HG02763 (cell line): Measurements from ENCODE around the gene HMOX1.
A peak's percentile ranks its signal among the peaks of the same experiment; 100 is the strongest.
"Not testable (repeated sequence)": the region's sequence is repeated elsewhere in the genome, so short reads cannot be mapped to it uniquely, and the experiment has no call there.

Source experiments
- ATAC-seq: cut with Tn5 transposase; IDR thresholded peaks from one replicate; pipeline ENCODE4 v1.9.1; 2021; ENCODE audit warnings: mild to moderate bottlenecking, moderate library complexity; ENCODE audit not compliant: unreplicated experiment

Gene HMOX1

DNA sequence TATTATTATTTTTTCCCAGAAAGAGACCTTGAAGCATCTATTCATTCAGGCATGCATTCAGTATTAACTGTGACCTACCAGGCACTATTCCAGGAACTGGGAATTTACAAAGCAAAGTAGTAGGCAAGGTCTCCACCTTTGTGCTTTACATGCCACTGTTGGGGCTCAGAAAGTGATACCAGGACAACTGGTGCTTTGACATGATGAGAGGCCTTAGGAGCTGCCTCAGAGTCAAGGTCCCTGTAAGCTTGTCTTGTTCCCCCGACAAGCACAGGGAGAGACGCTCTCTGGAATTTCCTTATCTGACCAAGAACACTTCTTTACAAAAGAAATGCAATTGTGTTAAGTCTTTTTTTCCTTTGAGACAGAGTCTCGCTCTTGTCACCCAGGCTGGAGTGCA, 2.3 kb upstream of the HMOX1 start:
- no peak for ATAC-seq

DNA sequence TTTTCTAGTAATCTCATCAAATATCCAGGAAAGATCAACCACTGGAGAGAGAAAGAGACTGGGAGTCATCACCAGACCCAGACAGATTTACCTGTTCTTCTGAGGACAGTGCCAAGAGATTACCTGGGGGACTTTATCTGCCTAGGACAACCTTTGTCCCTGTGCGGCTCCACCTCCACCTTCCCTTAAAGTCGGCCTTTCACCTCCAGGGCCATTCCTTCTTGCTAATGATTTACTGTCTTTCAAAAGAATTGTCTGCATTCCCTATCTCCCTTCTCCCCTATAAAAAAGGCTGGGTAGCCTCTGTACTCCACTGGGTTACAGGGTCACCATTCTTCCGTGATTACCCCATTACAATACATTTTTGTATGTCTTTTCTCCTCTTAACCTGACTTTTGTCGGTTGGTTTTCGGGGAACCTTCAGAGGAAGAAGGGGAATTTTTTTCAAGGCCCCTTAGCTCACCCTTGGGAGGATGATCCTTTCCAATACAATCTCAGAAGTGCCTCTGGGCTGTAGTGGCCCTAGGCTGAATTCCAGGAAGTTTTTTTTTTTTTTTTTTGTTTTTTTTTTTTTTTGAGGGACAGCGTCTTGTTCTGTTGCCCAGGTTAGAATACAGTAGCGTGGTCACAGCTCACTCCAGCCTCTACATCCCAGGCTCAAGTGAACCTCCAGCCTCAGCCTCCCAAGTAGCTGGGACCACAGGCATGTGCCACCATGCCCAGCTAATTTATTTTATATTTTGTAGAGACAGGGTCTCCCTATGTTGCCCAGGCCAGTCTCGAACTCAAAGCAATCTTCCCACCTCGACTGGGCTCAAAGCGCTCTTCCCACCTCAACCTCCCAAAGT, 1.5 kb upstream of the HMOX1 start:
- no peak for ATAC-seq

DNA sequence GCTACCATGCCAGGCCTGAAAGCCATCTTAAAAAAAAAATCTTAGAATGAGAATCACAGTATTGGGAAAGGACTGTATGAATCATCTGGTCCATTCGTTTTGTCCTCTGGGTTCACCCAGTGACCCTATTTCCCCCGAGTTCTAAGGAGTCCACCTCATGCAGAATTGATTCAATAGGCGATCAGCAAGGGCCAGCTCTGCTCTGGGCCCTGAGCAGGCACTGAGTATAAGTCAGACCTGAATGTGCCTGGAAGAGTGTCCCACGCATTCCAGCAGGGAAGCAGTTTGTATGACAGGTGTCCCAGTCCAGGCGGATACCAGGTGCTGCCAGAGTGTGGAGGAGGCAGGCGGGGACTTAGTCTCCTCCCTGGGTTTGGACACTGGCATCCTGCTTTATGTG, 883 bp upstream of the HMOX1 start:
- no peak for ATAC-seq

DNA sequence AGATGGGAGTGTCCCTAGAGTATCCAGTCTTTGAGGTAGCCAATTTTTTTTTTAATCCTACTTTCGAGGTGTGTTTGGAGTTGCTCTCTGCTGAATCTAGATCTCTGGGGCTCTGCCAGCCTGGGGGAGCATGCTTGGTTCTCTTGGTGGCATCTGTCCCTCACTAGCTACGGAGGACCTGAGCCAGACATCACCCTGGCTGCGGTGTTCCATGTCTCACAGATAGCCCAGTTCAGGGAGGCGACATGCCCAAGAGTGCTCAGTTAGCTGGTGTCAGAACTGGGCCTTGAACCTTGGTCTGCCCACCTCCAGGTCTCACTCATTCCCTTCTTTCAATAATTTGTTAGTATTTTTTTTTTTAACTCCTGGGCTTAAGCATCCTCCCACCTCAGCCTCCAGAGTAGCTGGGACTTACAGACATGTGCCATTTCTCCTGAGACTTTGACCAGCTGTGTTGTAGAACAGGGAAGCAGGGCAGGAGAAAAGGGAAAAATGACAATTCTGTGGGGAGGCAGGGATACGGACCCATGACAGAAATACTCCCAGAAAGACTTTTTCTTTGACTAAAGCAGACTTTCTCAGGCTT, 621 bp downstream of the HMOX1 start:
- no peak for ATAC-seq

DNA sequence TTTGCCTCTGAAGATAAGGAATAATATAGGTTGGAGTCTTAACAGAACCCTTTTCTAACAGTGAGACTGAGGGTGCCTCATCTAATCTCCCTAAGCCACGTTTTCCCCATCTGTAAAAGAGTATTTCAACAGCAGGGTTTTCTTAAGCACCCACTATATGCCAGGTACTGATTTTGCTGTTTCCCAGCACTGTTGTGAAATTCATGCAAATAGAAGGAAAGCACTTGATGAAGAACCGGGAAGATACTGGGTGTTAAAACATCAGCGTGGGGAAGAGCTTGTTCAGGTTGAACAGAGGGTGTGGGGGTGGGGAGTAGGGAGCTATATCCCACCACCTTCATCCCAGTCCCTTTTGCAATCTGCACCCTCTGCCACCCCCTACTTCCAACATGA, 2.8 kb downstream of the HMOX1 start:
- no peak for ATAC-seq

DNA sequence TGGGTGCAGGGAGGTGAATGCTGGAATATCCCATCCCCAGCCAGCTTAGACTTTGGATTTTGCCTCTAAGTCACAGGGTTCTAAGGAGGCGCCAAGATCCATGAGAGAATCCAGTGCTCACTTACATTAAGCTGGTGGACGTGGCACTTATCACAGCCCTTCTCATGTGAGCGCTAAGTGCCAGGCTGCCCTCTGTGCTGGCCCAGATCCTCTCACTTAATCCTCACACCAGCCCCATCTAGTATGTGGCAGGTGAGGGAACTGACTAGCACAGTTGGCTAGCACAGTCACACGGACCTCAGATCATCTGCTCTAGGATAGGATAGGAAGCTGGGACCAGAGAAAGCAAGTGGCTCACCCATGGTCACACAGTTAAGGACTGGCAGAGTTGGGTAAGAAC, 3.6 kb downstream of the HMOX1 start:
- no peak for ATAC-seq

DNA sequence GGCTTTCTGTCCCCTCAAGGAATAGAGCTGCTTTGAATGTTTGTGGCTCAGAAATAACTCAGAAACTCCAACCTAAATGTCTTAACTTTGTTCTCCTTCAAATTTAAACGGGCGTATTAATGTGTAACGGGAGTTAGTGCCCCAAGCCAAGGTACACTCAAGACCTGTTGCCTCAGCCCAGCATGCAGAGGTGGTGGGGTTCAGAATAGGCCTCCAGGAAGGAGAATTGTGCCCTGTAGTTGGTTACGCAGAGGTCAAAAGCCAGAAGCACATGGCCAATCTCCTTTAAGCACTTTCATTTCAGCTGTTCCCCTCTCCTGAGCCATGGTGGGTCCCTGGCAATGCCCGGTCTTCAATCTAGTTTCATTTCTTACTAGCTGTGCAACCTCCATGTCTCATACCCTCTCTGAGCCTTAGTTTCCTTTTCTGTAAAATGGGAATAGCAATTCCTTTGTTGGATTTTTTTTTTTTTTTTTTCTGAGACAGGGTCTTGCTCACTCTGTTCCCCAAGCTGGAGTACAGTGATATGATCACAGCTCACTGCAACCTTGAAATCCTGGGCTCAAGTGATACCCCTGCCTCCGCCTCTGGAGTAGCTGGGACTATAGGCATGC, 4.2 kb downstream of the HMOX1 start:
- no peak for ATAC-seq

DNA sequence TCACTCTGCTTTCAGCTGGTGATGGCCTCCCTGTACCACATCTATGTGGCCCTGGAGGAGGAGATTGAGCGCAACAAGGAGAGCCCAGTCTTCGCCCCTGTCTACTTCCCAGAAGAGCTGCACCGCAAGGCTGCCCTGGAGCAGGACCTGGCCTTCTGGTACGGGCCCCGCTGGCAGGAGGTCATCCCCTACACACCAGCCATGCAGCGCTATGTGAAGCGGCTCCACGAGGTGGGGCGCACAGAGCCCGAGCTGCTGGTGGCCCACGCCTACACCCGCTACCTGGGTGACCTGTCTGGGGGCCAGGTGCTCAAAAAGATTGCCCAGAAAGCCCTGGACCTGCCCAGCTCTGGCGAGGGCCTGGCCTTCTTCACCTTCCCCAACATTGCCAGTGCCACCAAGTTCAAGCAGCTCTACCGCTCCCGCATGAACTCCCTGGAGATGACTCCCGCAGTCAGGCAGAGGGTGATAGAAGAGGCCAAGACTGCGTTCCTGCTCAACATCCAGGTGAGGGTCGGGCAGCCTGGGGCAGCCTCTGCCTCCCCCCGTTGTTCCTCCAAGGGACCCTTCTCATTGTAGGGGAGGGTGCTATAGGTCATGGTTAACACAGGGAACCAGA, 5.9 kb downstream of the HMOX1 start:
- ATAC-seq = no peak

DNA sequence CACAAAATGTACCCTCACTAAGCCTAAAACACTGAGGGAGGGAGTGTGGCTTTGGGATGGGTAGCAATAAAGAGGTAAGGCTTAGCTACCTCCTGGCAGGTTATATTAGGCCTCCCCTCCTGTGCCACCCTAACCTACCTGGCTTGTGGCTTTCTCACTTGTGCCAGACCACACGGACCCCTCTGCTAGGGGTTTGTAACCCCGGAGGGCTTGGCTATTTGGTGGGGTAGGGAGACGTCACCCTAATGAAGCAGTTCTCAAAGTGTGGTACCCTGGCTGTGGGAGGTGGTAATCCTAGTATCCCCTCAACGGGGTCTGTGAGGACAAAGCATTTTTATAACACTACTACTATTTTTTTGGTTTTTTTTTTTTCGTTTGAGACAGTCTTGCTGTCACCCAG, 10.0 kb downstream of the HMOX1 start:
- no peak for ATAC-seq

DNA sequence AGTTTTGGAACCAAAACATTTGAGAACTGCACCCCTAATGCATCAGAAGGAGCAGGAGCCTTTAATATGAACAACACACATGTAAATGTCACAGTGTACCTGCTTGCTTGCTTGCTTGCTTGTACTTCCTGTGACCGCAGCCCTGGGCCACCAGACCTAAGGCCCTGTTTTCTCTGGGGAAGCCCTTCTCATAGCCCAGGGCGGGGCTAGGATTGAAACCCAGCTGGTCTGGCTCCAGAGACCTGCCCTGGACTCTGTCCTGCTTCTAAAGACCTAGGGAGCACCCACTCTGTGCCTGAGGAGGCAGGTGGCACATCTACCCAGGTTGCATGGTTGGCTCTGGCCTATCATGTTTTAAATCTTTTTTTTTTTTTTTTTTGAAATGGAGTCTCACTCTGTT, 11.5 kb downstream of the HMOX1 start:
- no peak for ATAC-seq

DNA sequence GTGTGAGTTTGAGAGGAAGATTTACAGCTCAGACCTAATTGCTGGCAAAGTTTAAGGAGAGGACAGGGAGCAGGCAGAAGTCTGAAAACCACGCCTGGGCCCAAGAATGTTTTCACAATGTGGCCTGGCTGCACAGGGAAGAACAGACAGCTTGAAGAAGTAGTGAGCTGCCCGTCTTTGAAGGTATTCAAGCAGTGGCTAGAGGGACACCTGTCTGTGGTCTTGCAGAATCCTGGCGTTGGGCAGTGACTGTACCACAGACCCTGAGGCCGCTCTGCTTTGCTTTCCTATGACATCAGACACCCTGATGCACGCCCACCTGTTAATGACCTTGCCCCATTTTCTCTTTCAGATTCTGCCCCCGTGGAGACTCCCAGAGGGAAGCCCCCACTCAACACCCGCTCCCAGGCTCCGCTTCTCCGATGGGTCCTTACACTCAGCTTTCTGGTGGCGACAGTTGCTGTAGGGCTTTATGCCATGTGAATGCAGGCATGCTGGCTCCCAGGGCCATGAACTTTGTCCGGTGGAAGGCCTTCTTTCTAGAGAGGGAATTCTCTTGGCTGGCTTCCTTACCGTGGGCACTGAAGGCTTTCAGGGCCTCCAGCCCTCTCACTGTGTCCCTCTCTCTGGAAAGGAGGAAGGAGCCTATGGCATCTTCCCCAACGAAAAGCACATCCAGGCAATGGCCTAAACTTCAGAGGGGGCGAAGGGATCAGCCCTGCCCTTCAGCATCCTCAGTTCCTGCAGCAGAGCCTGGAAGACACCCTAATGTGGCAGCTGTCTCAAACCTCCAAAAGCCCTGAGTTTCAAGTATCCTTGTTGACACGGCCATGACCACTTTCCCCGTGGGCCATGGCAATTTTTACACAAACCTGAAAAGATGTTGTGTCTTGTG, 12.5 kb downstream of the HMOX1 start:
- ATAC-seq = no peak

DNA sequence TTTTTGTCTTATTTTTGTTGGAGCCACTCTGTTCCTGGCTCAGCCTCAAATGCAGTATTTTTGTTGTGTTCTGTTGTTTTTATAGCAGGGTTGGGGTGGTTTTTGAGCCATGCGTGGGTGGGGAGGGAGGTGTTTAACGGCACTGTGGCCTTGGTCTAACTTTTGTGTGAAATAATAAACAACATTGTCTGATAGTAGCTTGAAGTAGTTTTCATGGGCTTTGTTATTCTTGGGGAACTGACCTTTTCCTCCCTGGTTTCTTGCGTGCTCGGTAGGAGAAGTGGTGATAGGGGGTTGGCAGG, 13.1 kb downstream of the HMOX1 start:
- no peak for ATAC-seq

DNA sequence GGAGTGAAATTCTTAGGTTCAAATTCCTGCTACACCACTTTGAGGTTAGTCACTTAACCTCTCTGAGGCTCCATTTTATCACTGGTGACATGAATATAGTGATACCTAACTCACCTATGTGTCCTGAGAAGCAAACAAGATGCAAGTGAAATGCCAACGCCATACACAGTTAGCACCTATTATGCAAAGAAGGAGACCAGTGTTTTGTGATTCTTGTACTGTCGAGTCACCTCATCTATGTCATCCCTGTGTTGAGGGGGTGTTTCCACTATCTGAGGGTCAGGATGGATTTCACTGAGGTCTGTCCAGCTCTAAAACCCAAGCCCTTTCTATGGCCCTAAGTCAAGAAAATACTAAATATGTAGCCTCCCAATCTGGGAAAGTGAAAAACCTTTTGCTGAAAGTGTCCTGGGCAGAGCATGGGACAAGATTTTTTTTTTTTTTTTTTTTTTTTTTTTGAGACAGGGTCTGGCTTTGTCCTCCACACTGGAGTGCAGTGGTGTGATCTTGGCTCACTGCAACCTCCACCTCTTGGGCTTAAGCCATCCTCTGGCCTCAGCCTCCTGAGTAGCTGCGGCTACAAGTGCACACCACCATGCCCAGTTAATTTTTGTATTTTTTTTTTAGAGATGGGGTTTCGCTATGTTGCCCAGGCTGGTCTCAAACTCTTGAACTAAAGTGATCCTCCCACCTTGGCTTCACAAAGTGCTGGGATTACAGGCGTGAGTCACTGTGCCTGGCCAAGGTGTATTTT, 14.1 kb downstream of the HMOX1 start:
- ATAC-seq = no peak

DNA sequence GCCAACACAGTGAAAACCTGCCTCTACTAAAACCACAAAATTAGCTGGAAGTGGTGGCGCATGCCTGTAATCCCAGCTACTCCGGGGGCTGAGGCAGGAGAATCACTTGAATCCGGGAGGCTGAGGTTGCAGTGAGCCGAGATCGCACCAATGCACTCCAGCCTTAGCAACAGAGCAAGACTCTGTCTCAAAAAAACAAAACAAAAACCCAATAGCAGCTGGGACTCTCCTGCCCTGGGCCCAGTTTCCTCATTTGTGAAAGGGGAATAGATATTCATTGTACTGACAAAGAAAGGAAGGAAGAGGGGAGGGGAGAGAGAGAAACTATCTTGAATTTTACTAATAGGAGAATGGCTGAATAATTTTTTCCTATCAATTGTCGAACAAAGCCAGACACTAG, 15.7 kb downstream of the HMOX1 start:
- not testable (repeated sequence) for ATAC-seq

DNA sequence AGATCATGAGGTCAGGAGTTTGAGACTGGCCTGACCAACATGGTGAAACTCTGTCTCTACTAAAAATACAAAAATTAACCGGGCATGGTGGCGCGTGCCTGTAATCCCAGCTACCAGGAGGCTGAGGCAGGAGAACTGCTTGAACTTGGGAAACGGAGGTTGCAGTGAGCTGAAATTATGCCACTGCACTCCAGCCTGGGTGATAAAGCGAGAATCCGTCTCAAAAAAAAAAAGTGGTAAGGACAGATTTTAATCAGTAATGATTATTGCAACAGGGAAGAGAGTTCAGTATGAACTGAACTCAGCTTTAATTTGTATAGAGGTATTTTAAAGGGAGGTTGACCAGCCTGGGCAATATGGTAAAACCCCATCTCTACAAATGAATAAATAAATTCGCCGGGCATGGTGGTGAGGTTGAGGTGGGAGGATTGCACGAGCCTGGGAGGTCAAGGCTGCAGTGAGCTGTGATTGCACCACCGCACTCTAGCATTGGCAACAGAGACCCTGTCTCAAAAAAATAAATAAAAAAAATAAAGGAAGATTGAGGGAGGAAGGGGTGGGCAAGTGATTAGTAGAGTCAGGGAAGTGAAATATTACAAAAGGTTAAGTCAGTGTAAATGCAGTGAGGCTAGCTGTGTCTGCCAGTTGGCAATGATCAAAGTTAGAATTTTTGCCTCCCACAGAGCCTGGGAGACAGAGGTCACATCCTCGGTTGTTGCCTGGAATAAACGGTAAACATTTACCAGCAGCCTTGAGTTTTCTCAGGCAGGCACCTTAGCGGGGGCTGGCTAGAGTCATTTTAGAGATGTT, 16.4 kb downstream of the HMOX1 start:
- no peak for ATAC-seq

DNA sequence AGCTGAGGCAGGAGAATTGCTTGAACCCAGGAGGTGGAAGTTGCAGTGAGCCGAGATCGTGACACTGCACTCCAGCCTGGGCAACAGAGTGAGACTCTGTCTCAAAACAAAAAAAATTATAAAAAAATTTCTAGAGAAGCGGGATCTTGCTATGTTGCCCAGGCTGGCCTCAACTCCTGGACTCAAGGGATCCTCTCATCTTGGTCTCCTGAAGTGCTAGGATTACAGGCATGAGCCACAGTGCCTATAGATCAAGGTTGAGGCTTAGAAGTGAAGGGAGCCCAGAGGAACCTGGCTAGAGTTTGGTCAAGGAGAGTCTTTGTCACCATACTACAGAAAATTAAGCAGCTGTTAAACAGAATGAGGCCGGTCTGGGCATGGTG, 17.7 kb downstream of the HMOX1 start:
- no peak for ATAC-seq

DNA sequence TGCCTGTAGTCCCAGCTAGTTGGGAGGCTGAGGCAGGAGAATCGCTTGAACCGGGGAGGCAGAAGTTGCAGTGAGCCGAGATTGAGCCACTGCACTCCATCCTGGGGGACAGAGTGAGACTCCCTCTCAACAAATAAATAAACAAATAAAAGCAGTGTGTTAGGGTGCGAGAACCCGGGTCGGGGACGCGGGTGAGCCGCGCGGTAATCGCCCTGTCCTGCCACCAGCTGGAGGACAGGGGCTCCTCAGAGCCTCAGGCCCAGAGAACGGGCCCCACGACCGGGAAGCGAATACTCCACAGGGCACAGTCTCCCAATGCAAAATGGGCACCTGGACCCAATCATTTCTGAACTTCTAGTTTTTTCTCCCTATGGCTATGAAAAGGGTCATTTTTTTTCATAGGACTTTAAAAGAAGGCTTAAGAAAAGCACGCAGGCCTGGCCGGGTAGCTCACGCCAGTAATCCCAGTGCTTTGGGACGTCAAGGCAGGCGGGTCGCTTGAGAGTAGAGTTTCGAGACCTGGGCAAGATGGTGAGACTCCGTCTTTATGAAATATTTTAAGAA, 18.3 kb downstream of the HMOX1 start:
- no peak for ATAC-seq

DNA sequence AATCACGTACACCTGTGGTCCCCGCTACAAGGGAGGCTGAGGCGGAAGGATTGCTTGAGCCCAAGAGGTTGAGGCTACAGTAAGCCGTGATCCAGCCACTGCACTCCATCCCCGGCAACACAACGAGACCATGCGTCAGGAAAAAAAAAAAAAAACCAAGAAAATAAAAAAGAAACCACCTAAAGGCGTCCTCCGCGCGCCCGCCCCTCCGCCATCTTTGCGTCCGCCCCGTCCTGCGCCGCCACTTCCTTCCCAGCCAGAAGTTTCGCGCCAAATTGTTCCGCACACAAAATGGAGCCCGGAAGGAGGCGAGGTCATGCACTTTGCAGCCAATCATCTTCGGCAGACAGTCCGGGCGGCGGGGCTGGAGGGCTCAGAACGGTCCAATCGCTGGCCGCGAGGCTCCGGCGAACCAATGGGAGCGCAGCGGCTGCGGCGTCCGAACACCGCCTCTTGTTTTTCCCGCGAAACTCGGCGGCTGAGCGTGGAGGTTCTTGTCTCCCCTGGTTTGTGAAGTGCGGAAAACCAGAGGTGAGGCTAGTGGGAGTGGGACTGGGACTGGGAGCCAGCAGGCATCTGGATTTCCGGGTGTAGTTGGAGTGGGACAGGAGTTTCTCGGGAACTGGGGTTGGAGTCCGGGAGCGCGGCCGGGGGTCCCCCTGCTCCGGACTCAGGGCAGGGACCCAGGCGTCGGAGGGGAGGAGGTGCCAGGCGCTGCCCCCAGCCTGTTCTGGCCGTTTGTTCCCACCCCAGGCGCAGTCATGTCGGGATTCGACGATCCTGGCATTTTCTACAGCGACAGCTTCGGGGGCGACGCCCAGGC, 19.0 kb downstream of the HMOX1 start, which contains the start of gene MCM5:
MCM5 (plus strand) TSS at position 463 of the 823 bp plus-strand sequence; CDS start at position 762, 299 bp downstream.
- peak; percentile 95 for ATAC-seq
